HG02642 (cell line): ENCODE results near the gene TMEM128.

Experiments used
- ATAC-seq: cut with Tn5 transposase; IDR thresholded peaks from one replicate; pipeline ENCODE4 v1.9.1; 2021; ENCODE audit warnings: mild to moderate bottlenecking; ENCODE audit not compliant: unreplicated experiment, poor library complexity

Gene TMEM128, protein sequence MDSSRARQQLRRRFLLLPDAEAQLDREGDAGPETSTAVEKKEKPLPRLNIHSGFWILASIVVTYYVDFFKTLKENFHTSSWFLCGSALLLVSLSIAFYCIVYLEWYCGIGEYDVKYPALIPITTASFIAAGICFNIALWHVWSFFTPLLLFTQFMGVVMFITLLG

DNA sequence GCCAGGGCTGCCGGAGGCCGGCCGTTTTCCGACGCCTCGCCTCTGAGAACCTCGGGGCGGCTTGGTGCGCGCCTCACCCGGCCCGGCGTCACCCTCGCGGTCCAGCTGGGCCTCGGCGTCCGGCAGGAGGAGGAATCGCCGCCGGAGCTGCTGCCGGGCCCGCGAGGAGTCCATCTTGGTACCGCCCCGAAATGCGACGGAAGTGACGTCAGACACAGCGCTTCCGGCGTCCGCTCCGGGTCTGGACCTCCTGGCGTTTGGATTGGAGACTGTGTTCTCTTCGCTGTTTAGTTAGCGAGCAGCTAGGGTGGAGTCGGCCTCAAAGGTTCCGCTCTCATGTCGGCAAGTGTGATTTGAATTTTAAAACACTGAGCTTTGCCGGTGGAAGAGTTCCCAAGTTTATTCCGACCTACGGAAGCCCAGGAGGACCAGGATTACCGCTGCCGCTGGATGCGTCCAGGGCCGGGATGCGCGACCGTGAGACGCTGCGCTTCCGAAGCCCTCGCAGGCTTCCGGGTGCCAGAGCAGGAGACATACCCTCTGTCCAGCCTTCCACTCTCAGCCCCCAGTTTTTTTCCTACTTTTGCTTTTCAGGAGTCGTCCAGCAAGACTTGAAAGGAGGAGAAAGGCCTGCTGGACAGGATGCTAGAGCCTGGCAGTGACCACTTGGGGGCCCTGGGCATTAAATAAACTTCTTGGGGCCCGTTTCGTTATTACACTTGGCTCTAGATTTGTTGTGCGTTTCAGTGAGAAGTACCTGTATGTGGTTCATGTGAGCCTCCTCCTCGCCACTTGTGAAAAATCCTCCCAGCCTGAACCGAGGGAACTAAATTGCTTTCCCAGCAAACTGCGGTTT lies at the start of gene TMEM128:
TSS of gene TMEM128 (minus strand) at position 195 of the 856 bp plus-strand sequence. CDS start at position 174, 21 bp downstream.
- peak; percentile 95 for ATAC-seq

DNA sequence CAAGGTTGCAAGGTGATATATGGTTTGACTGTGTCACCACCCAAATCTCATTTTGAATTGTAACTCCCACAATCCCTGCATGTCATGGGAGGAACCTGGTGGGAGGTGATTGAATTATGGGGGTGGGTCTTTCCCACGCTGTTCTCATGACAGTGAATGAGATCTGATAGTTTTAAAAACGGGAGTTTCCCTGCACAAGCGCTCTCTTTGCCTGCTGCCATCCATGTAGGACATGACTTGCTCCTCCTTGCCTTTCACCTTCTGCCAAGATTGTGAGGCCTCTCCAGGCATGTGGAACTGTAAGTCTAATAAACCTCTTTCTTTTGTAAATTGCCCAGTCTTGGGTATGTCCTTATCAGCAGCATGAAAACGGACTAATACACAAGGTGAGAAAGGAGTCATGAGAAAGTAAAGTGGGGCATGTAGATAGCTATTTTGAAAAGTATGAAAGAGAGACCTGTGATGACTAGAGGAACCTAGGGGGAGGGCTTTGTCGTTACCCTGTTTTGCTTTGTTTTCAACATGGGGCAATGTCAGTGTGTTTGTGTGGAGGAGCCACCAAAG lies 48.3 kb upstream of the TMEM128 start:
- no peak for ATAC-seq

DNA sequence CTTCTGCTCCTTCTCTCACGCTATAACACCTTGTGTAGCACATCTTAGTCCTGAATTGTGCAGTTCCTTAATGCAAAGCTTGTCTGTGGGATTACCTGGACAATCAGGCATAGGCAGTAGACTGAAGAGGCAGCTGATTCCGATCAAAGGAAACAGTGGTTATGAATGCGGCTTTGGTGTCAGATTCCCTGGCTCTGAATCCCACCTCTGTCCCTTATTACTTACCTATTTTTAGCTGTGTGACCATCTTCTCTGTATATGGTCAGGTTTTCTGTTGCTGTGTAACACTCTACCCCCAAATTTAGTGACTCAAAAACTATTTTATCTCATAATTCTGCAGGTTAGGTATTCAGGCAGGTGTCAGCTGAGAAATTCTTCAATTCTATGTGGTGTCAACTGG lies 45.3 kb upstream of the TMEM128 start:
- ATAC-seq: no peak

DNA sequence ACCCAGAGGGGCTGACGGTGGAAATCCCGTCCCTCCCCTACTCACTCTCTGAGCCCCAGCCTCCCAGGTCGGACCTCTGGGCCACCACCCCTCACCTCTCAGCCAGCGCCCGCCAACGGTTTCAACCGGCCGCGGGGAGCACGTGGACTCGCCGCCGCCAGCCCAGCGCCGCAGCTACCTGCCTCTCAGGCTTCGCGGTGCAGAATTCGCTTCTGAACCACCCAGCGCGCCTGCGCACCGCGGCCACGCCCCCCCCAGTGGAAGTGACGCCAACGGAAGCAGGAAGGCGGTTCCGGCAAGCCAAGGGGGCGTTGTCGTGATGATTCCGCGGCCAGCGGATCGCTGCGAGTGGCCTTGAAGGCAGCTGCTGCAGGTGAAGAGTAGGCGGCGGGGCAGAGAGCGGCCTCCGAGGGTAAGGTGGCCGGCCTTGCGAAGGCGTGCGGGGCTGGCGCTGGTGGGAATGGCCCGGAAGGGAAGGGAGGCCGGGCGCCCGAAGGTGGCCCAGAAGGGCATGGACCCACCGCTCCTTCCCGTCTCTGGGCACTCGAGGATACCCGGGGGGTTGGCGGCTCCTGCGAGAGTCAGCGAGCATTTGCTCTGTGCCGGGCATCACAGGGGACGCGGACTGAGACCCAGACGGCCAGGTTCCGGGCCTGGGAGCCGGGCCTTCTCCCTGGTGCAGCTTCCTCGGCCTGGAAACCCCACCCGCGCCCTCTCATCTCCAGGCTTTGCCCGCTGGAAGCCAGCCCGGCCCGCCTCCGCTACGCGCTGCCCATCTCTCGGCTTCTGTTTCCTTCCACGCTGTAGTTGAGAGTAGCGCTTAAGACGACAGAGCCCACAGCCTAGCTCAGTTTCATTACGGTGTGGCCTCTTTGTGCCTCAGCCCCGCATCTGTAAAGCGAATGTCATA lies 42.2 kb upstream of the TMEM128 start, which contains the start of the genes LYAR and ZBTB49:
TSS of gene LYAR (minus strand) at position 214 of the 910 bp plus-strand sequence. CDS start 6,412 bp downstream, outside the sequence.
TSS of gene ZBTB49 (plus strand) at position 311 of the 910 bp plus-strand sequence. CDS start 9,695 bp downstream, outside the sequence.
- ATAC-seq: peak; percentile 91

DNA sequence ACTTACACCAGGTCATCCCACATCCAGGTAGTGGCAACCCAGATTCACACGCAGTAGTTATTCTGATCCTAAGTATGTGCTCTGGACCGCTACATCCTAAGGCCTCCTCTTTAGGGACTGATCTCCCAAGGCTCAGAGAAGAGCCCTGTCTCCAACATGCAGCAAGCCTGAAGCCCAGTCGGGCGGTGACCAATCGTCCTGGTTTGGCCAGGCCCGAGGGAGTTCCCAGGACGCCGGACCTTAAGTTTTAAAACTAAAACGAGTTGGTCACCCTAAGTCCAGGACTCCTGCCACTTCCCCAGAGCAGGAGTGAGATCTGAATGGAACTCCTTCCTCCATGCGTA lies 41.5 kb upstream of the TMEM128 start:
- ATAC-seq: peak; percentile 16

DNA sequence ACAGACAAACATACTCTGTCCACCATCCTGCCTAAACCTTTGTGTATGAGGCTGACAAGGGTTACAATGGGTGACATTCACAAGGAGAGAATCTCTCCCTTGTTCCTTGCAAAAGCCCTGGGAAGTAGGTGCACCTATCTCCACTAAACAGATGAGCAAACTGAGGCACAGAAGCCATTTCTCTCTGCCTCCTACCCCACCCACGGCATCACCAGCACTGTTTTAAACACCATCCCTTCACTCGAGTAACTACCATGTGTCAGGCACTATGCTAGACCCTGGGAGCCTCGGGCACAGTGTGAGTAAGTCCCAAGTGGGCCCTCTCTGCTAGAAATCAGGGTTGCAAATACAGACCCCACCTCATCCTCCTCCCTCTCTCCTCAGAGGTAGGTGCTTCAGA lies 41.0 kb upstream of the TMEM128 start:
- no peak for ATAC-seq

DNA sequence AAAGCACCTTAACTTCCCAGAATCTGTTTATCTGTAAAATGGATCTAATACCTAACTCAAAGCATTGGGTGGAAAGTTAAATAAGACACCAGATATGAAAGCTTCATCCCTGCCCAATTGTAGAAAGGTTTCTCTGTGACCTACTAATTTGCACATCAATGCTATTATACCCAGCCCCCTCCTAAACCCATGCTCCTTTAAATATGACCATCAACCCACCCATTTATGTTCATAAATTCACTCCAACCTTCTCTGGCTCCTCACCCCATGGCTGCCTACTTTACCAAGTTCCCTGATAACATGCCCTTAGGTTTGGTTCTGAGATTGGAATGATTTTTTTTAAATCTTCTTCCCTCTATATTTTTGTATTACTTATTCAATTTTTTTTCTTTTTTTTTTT lies 40.1 kb upstream of the TMEM128 start:
- no peak for ATAC-seq

DNA sequence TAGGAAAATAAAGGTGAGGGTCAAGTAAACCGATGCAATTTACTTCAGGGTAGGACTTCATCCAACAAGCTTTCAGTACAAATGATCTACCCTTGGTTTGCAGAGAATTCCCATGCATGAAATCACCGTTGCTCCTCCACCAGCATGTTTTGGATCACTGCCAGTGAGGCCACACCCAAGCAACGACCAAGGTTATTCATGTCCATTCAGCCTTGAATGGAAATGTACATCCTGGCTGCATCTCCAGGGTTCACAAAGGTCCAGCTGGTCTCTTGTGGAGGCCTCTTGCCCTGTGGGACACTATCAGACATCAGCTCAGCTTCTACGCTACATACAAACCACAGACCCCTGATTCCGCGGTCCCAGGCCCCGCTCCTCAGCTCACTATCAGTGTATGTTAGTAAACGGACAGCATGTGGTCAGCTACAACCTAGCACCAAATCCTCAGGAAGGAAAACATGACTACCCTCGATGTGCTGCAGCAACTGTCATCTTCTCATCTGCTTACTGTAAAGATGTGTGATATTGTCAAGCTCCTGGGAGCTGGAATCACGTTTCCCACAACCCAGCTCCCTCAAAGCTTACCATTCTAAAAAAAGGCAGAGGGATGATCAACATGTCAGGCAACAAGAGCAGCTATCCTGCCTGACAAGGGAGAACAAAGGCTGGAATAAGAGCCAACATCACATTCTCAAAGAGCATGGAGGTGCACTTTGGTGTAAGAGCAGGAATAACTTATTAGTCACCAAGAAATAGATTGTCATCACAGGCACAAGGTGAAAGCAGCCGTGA lies 37.0 kb upstream of the TMEM128 start:
- no peak for ATAC-seq

DNA sequence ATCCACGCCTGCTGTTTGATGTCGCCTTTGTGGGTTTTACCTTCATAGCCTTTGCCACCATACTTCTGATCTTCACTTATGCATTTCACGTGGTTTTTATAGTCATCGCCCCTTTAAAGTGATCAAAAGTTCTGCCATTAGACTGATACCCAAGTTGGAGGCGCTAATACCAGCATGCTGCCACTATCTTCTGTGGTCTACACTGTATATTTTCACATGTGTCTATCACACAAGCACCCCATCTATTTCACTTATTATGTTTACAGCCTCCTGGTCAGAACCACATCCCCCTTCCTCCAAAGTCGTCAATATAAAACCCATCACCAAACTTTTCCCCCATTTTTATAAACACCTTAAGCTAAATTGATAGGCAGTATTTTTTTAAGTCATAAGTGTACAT lies 33.8 kb upstream of the TMEM128 start:
- no peak for ATAC-seq

DNA sequence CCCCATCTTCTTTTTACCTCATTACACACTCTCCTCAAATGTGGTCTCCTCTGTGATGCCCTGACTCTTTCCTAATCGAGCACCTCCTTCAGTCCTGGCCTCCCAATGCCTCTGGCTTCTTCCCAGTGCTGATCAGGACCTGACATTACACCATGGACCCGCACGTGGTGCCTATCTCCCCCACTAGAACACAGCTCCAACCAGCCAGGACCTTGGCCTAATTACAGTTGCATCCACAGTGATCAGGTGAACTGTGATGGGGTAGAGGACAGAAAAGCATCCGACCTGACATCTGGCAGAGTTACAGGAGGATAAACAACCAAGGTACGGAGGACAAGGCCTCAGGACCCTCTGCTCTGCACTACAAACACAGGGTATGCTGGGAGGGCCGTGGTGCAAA lies 29.5 kb upstream of the TMEM128 start:
- ATAC-seq: no peak

DNA sequence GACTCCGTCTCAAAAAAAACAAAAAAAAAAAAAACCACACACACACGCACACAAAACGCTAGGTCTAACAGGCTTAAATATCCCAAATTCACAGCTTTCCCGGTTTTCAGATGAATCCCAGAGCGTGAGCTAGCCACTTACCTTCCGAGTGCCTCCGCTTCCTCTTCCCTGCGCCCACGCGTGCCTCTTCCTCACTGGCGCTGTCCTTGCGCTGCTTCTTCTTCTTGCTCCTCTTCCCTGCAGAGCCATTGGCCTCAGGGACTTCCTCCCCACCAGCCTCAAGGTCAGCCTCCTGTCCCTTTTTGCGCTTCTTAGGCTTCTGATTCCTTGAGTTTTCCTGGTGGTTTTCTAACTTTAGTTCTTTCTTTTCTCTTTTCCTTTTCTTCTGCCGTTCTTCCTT lies 26.2 kb upstream of the TMEM128 start:
- ATAC-seq: no peak

DNA sequence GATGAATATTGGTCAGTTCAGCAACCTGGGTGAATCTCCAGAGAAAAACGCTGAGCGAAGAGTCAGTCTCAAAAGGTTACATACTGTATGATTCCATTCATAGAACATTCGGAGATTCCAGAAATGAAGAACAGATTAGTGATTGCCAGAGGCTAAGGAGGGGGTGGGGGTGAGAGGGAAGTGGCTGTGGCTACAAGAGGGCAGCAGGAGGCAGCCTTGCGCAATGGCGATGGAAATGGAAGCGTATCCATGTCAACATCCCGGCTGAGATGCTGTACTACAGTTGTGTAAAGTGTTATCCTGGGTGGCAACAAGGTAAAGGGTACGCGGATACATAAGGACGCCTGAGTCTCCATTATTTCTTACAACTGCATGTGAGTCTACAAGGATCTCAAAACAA lies 23.9 kb upstream of the TMEM128 start:
- ATAC-seq: no peak

DNA sequence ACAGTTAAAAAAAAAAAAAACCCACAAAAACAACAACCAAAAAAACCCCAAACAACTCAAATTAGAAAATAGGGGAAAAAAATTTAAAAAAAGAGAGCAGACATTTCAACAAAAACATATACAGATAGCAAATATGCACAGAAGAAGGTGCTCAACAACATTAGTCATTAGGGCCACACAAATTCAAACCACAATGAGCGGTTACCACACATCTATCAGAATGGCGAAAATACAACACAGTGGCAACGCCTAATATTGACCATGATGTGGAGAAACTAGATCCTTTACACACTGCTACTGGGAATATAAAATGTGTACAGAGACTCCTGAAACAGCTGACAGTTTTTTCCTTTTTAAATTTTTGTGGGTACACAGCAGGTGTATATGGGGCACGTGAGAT lies 22.5 kb upstream of the TMEM128 start:
- ATAC-seq: no peak

DNA sequence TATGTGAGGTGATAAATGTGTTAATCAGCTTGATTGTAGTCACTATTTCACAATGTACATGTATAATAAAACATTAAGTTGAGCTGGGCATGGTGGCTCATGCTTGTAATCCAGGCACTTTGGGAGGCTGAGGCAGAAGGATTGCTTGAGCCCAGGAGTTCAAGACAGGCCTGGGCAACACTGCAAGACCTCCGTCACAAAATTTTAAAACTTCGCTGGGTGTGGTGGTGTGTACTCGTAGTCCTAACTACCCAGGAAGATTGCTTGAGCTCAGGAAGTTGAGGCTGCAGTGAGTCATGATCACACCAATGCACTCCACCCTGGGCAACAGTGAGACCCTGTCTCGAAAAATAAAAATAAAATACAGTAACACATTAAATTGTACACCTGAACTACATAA lies 21.8 kb upstream of the TMEM128 start:
- ATAC-seq: no peak

DNA sequence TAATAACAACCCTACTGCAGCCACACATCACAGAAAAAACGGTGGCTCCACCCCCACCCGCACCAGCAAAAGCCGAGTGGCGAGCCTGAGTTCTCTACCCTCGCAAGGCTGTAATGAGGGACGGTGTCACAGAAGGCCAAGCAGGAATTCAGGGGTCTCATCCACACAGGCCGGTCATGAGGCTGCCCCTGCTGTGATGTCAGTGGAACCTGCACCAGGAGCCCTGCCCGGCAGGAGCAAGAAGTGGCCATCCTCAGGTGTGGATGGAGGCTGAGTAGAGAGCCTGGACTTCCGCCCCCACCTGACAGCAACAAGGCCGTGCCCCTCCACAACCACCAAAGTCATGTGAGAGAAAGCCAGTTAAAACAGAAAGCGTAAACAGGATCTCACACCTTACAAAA lies 21.3 kb upstream of the TMEM128 start:
- ATAC-seq: no peak

DNA sequence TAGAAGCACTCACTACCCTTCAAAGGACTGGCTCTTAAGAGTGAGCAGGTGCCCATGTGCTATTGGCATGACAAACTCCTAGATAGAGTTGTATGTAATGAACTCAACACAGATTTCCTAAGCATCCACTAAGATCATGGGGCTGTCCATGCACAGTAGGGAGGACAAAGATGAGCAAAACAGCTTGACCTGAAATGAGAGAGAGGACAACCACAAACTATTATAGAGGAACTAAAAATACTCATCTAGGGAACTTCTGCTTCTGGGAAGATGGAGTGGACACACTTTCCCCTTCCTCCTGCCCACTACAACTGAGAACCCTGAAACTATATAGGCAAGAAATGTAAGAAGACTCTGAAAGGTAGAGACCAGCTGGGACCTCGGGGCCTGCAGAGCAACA lies 20.8 kb upstream of the TMEM128 start:
- no peak for ATAC-seq

DNA sequence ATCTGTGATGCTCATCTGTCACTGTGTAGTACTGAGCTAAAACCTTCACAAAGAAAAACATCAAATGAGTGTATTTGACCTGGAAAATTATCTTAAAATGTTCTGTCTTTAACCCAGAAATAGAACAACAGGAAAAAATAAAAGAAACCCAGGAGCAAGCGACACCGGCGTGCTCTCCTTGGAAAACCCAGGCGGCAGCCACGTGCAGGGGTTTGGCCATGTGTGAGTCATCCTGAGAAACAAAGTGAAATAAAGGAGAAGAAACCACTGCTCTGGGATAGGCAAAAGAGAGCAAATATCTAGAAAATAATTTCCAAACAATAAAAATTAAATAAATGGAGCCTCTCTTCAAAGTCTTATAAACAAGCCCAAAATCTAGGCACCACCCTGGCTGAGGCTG lies 20.0 kb upstream of the TMEM128 start:
- no peak for ATAC-seq

DNA sequence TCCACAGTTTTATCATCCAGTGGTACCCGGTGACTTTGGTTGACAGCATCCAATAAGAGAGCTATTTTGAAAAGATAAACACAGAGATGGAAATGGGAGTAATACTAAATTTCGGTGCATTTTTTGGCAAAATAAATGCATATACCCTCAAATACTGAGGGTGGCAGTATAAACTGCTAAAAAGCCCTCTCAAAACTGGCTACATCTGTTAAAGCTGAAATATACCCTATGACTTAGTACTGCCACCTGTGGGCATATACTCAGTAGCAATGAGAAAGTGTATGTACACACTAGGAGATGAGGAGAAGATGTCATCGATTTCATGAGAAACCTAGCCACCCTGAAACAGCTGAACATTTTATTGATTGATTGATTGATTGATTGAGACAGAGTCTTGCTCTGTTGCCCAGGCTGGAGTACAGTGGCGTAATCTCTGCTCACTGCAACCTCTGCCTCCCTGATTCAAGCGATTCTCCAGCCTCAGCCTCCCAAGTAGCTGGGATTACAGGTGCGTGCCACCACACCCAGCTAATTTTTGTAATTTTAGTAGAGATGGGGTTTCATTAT lies 12.2 kb upstream of the TMEM128 start:
- no peak for ATAC-seq

DNA sequence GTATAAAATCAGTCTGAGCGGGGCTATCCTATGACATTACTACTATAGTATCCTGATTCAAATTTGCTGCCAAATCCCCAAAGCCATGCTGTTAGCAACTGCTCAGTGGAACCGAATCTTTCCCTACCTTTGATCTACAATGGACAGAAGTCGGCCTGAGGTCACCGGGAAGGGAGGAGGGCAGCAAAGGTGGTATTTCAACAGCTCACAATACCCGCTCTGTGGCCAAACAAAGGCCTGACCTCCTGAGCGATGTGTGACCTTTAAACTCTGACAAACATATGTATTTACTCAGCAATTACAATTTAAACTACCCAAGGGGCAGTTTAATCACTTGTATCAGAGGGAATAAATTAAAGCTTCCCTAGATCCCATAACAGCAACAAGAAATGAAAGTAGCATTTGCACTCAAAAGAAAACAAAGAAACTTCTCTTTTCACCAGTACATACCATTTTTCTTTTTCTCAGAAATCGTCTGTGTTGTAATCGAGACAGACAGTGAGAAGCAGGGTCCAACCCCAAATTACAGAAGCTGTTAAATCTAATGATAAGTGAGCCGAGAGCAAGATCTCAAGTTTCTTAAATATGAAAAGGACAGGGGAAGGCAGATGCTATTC lies 11.6 kb upstream of the TMEM128 start:
- ATAC-seq: no peak
